IPS-20b (cell line): ENCODE data around the gene COL28A1.

Experiments
- H3K27ac ChIP-seq: one replicate; pipeline ENCODE4 v1.5.1; 2013; ENCODE audit warnings: low read length
- H3K27me3 ChIP-seq: 2 replicates; pipeline ENCODE4 v1.6.1; 2013; ENCODE audit warnings: mild to moderate bottlenecking, low read length, inconsistent platforms; ENCODE audit not compliant: insufficient read depth
- H3K36me3 ChIP-seq: 2 replicates; pipeline ENCODE4 v1.6.1; 2013; ENCODE audit warnings: low read depth, mild to moderate bottlenecking, inconsistent platforms, low read length, moderate library complexity; ENCODE audit not compliant: insufficient read depth
- H3K4me1 ChIP-seq: 2 replicates; pipeline ENCODE4 v1.6.1; 2013; ENCODE audit warnings: mild to moderate bottlenecking, control low read depth, inconsistent platforms, low read length, moderate library complexity; ENCODE audit not compliant: insufficient read depth
- H3K4me3 ChIP-seq: 2 replicates; pipeline ENCODE4 v1.5.1; 2013; ENCODE audit warnings: mild to moderate bottlenecking, low read length, inconsistent platforms
- H3K9ac ChIP-seq: 2 replicates; pipeline ENCODE4 v1.6.1; 2013; ENCODE audit warnings: low read depth, mild to moderate bottlenecking, inconsistent platforms, low read length, moderate library complexity
- H3K9me3 ChIP-seq: 2 replicates; pipeline ENCODE4 v1.6.1; 2013; ENCODE audit warnings: mild to moderate bottlenecking, low read depth, low read length, inconsistent platforms; ENCODE audit not compliant: insufficient read depth

COL28A1 gene

DNA sequence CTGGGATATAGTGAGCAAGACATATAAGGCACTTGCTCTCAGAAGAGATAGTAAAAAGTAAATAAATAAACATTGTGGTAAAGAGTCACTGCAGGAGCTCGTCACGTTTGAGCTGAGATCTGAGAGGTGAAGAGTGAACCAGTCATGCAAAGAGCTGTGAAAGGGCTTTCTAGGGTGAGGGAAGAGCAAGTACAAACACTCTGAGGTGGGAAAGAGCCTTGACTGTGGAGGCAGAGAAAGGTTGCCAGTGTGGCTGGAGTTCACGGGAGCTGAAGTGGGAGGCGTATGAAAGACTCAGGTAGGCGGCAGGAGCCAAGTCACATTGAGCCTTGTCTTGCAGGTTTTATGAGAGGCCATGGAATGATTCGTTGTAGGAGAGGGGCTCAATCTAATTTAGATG is 212.3 kb downstream of the COL28A1 start:
- H3K36me3 ChIP-seq: no peaks in the 10 kb centered on the region
- no peaks in the 10 kb centered on the region for H3K27me3 ChIP-seq
- no peak overlapping the region for H3K27ac ChIP-seq
- no peak overlapping the region for H3K4me3 ChIP-seq
- H3K9me3 ChIP-seq: no peaks in the 10 kb centered on the region
- no peak overlapping the region for H3K9ac ChIP-seq
- no peaks in the 10 kb centered on the region for H3K4me1 ChIP-seq

DNA sequence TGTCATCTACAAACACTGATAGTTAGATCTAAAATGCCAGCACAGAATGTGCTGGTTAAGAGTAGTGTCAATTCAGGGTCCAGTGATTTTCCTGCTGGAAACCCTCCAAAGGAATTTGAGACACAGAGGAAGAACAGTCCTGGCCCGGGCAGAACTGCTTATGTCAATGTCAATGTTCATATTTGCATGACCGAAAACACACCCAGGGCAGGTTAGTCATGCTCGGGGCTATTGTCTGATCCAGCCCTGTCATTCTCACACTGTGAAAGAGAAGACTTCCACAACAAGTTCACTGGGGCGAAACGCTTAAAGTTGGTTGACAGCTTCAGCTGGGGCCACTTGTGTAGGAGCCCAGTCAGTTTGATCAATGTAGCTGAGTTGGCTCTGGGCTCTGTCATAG is 214.0 kb downstream of the COL28A1 start:
- Histone ChIP-seq H3K9ac (no peak overlapping the region), H3K9me3 (no peaks in the 10 kb centered on the region), H3K36me3 (no peaks in the 10 kb centered on the region), H3K27ac (no peak overlapping the region), H3K4me1 (no peaks in the 10 kb centered on the region), H3K4me3 (no peak overlapping the region), H3K27me3 (no peaks in the 10 kb centered on the region)

DNA sequence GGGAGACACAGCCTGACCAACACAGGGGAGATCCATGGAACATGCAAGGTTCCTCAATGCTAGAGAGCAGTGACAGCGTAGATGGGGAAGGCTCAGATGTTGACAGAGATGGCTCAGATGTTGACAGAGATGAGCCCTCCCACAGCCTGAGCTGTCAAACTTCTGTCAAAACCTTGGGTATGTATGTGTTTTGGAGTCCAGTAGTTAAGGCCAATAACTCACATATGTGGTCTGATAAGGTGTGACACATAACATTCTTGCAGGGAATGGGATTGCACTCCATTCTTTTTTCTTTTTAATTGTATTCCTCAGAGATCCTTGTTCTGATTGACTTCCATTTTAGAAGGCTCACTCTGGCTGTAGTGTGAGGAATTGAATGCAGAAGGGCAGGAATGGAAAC is 217.1 kb downstream of the COL28A1 start:
- no peaks in the 10 kb centered on the region for H3K27me3 ChIP-seq
- H3K9ac ChIP-seq: no peak overlapping the region
- H3K27ac ChIP-seq: no peak overlapping the region
- H3K9me3 ChIP-seq: no peaks in the 10 kb centered on the region
- no peak overlapping the region for H3K4me3 ChIP-seq
- no peaks in the 10 kb centered on the region for H3K4me1 ChIP-seq
- no peaks in the 10 kb centered on the region for H3K36me3 ChIP-seq

DNA sequence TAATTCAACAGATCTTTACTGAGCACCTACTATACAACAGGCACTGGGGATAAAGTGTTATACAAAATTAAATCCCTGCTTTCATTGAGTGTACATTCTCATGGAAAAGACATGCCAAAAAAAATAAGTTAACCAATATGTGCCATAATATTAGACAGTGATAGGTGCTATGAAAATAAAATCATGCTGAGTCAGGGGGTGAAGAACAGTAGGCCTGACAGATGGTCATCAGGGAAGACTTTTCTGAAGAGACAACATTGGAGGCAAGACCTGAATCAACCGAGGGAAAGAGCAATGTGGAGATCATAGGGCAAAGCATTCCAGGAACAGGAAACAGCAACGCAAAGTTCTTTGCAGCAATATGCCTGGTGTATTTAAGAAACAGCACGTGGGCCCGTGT is 217.8 kb downstream of the COL28A1 start:
- H3K4me3 ChIP-seq: no peak overlapping the region
- no peaks in the 10 kb centered on the region for H3K4me1 ChIP-seq
- H3K27me3 ChIP-seq: no peaks in the 10 kb centered on the region
- no peaks in the 10 kb centered on the region for H3K36me3 ChIP-seq
- no peak overlapping the region for H3K27ac ChIP-seq
- H3K9me3 ChIP-seq: no peaks in the 10 kb centered on the region
- no peak overlapping the region for H3K9ac ChIP-seq

DNA sequence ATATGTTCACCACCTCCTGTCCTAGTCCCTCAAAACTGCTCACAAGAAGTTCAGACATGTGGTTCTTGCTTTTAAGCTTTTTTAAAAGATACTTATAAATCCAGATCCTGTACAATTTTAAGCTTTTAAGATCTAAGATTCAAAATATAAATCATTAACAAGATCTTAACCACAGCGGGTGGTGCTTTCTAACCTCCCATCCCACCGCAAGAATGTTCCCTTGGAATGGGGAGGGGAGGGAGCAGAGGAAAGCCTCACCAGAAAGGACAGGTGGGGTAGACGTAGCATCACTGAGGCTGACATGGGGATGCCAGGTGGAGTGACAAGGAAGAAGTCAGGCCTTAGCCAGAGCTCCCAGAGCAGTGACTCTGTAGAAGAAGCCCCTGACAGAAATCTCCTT is 219.8 kb downstream of the COL28A1 start:
- Histone ChIP-seq H3K27ac (no peak overlapping the region), H3K4me1 (no peaks in the 10 kb centered on the region), H3K9ac (no peak overlapping the region), H3K36me3 (no peaks in the 10 kb centered on the region), H3K4me3 (no peak overlapping the region), H3K9me3 (no peaks in the 10 kb centered on the region), H3K27me3 (no peaks in the 10 kb centered on the region)

DNA sequence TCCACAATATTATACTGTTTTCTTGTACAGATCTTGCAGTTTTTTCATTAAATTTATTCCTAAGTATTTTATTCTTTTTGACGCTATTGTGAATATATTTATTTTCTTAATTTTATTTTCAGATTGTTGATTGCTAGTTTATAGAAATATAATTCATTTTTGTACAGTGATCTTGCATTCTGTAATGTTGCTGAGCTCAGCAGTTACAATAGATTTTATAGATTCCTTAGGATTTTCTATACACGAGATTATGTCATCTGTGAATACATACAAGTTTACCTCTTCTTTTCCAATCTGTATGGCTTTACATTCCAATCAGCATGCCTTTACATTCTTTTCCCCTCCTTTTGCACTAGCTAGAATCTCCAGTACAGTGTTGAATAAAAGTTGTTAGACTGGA is 223.3 kb downstream of the COL28A1 start:
- H3K9me3 ChIP-seq: no peaks in the 10 kb centered on the region
- no peak overlapping the region for H3K9ac ChIP-seq
- no peaks in the 10 kb centered on the region for H3K27me3 ChIP-seq
- no peak overlapping the region for H3K4me3 ChIP-seq
- no peaks in the 10 kb centered on the region for H3K4me1 ChIP-seq
- no peak overlapping the region for H3K27ac ChIP-seq
- H3K36me3 ChIP-seq: no peaks in the 10 kb centered on the region

DNA sequence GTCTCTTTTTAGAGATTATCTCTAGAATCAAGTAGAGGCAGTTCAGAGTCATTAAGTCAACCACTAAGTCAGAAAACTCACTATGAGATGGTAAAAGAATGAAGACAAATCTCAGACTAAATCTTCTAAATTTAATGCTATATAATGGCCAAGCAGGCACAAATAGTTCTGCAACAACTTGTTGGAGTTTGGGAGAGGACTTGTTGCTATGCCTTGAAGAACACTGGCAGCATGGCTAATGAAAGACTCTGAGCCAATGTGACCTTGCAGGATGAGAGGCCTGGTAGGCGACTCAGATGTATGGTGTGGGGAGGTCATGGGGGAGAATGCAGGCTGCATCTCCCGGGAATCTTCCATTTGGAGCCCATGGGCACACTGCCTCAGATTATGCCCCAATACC is 224.7 kb downstream of the COL28A1 start:
- H3K4me3 ChIP-seq: no peak overlapping the region

DNA sequence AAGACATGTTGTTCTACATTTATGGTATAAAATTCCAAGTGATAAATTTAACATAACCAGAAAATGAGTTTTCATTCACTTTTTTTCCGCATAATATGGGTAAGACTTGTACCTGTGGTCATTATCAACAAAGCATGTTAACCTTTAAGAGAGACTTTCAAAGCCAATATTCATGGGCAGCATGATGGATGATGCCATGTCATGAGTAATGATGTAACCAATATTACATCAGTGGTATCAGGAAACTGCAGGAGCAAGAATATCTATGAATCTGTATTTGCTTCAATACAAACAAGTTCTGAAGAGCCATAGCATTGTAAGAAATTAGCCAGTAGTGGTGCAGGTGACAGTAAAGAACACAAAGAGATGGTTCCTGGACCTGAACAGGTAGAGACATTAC is 226.5 kb downstream of the COL28A1 start:
- H3K4me3 ChIP-seq: no peak overlapping the region
- no peaks in the 10 kb centered on the region for H3K4me1 ChIP-seq
- no peaks in the 10 kb centered on the region for H3K9me3 ChIP-seq
- H3K9ac ChIP-seq: no peak overlapping the region
- no peak overlapping the region for H3K27ac ChIP-seq
- no peaks in the 10 kb centered on the region for H3K27me3 ChIP-seq
- no peaks in the 10 kb centered on the region for H3K36me3 ChIP-seq

More for the DNA sequence above, 224.7 kb downstream of the COL28A1 start:
- H3K36me3 ChIP-seq: no peaks in the 10 kb centered on the region
- no peak overlapping the region for H3K27ac ChIP-seq
- no peaks in the 10 kb centered on the region for H3K27me3 ChIP-seq
- no peaks in the 10 kb centered on the region for H3K9me3 ChIP-seq
- H3K4me1 ChIP-seq: no peaks in the 10 kb centered on the region
- no peak overlapping the region for H3K9ac ChIP-seq
